Left lobe of liver (tissue), 2 donors: ENCODE results near the gene FRMPD4. TPM values are rescaled to one million over a fixed set of nuclear protein-coding genes. Genes with fewer than 3 reads are reported as not detected.

ENCODE experiments used
- ATAC-seq: fragments of 200-7000 bp; cut with Tn5 transposase; one replicate; pipeline ENCODE4 v1.9.1; 2020; ENCODE audit warnings: mild to moderate bottlenecking, moderate library complexity
- DNase-seq: peaks from one replicate; pipeline ENCODE4 v3.0.0-alpha.2; 2020; ENCODE audit warnings: low spot score
- total RNA-seq: library from RNA; stranded (reverse); gene quantifications from one replicate; pipeline ENCODE4 v1.2.1, GENCODE V29; 2021
- donor health status: DM: no; HTN: no; CAD: no; lungs with moderate emphysema.
- donor health status: DM: no; HTN: yes; CAD: no.

Gene FRMPD4
- total RNA-seq, 1 donor from 2014 or later: not detected

- no peak for ATAC-seq
- no peak for DNase-seq
These were observed 473.2 kb downstream of the FRMPD4 start for GRCh38 chrX:12611471-12611870.

GRCh38 chrX:12614266-12614665 lies 476.0 kb downstream of the FRMPD4 start:
- ATAC-seq (no peak), DNase-seq (no peak)

GRCh38 chrX:12615061-12615460 lies 476.8 kb downstream of the FRMPD4 start:
- DNase-seq: no peak
- no peak for ATAC-seq

GRCh38 chrX:12617241-12617640 lies 479.0 kb downstream of the FRMPD4 start:
- ATAC-seq: no peak
- no peak for DNase-seq

- no peak for ATAC-seq
- DNase-seq: no peak
These were observed 509.0 kb downstream of the FRMPD4 start for GRCh38 chrX:12647230-12647629.

GRCh38 chrX:12648995-12649394 lies 510.7 kb downstream of the FRMPD4 start:
- ATAC-seq (no peak), DNase-seq (no peak)

GRCh38 chrX:12657433-12657832 lies 519.2 kb downstream of the FRMPD4 start:
- no peak for DNase-seq
- no peak for ATAC-seq

- no peak for ATAC-seq
These were observed 519.6 kb downstream of the FRMPD4 start for GRCh38 chrX:12657881-12658280.

GRCh38 chrX:12661464-12661863 lies 523.2 kb downstream of the FRMPD4 start:
- no peak for DNase-seq
- no peak for ATAC-seq

More at GRCh38 chrX:12657881-12658280, 519.6 kb downstream of the FRMPD4 start:
- no peak for DNase-seq

- ATAC-seq: no peak
- no peak for DNase-seq
These were observed 534.3 kb downstream of the FRMPD4 start for GRCh38 chrX:12672367-12673106.

- no peak for ATAC-seq
These were observed 535.2 kb downstream of the FRMPD4 start for GRCh38 chrX:12673487-12673886.

GRCh38 chrX:12679522-12679921 lies 541.2 kb downstream of the FRMPD4 start:
- no peak for DNase-seq
- ATAC-seq: no peak

More at GRCh38 chrX:12673487-12673886, 535.2 kb downstream of the FRMPD4 start:
- no peak for DNase-seq

- ATAC-seq: no peak
- no peak for DNase-seq
These were observed 542.8 kb downstream of the FRMPD4 start for GRCh38 chrX:12681047-12681446.

GRCh38 chrX:12685541-12685940 lies 547.3 kb downstream of the FRMPD4 start:
- ATAC-seq: no peak

GRCh38 chrX:12686331-12686730 lies 548.1 kb downstream of the FRMPD4 start:
- DNase-seq (no peak), ATAC-seq (no peak)

More at GRCh38 chrX:12685541-12685940, 547.3 kb downstream of the FRMPD4 start:
- no peak for DNase-seq

- no peak for ATAC-seq
- DNase-seq: no peak
These were observed 552.4 kb downstream of the FRMPD4 start for GRCh38 chrX:12690646-12691045.

- DNase-seq (no peak), ATAC-seq (no peak)
These were observed 555.5 kb downstream of the FRMPD4 start for GRCh38 chrX:12693754-12694153.

- ATAC-seq (no peak), DNase-seq (no peak)
These were observed 562.5 kb downstream of the FRMPD4 start for GRCh38 chrX:12700745-12701144.

GRCh38 chrX:12701628-12702027 lies 563.4 kb downstream of the FRMPD4 start:
- peak; percentile 43 for DNase-seq
- ATAC-seq: peak; percentile 66

GRCh38 chrX:12702509-12703091 lies 564.3 kb downstream of the FRMPD4 start:
- ATAC-seq: no peak
- DNase-seq: no peak

GRCh38 chrX:12704706-12705105 lies 566.4 kb downstream of the FRMPD4 start:
- DNase-seq: no peak
- no peak for ATAC-seq

- DNase-seq (no peak), ATAC-seq (no peak)
These were observed 570.8 kb downstream of the FRMPD4 start for GRCh38 chrX:12709047-12709446.
